Uterus (tissue), 2 donors: ENCODE results near the gene TMEM260.

ENCODE experiments used
- CTCF ChIP-seq, 4 experiments: fragments of 200-600 bp in 2 of 4; fragments of 450-650 bp in 2 of 4; sonication (generic) in 2 of 4; IDR thresholded peaks; one replicate each; pipeline ENCODE4 v1.5.1; 2016 to 2019; ENCODE audit warnings: antibody characterized with exemption in 4 of 4, mild to moderate bottlenecking in 2 of 4, moderate library complexity in 1 of 4
- POLR2A ChIP-seq, 2 donors: fragments of 450-650 bp; IDR thresholded peaks; one replicate each; pipeline ENCODE4 v1.6.1; 2016; ENCODE audit warnings: antibody characterized with exemption in 2 of 2, mild to moderate bottlenecking in 1 of 2, moderate library complexity in 1 of 2

- no peak for TF ChIP-seq CTCF (IDR thresholded peaks at IDR 0.05)
- no peak for TF ChIP-seq POLR2A (IDR thresholded peaks at IDR 0.05)
These were observed 107.5 kb downstream of the TMEM260 start for GRCh38 chr14:56687123-56687522.
